CD4-positive, alpha-beta T cell treated with Interleukin-2 at 100 ng/mL for 4 hours (primary cell): Measurements from ENCODE around the gene FAM83G.
A peak's percentile ranks its signal among the peaks of the same experiment; 100 is the strongest.
"Not testable (repeated sequence)": the region's sequence is repeated elsewhere in the genome, so short reads cannot be mapped to it uniquely, and the experiment has no call there.

Source experiments
- DNase-seq: peaks from one replicate; pipeline ENCODE4 v3.0.0-alpha.2; 2020; ENCODE audit warnings: low spot score

FAM83G gene, protein sequence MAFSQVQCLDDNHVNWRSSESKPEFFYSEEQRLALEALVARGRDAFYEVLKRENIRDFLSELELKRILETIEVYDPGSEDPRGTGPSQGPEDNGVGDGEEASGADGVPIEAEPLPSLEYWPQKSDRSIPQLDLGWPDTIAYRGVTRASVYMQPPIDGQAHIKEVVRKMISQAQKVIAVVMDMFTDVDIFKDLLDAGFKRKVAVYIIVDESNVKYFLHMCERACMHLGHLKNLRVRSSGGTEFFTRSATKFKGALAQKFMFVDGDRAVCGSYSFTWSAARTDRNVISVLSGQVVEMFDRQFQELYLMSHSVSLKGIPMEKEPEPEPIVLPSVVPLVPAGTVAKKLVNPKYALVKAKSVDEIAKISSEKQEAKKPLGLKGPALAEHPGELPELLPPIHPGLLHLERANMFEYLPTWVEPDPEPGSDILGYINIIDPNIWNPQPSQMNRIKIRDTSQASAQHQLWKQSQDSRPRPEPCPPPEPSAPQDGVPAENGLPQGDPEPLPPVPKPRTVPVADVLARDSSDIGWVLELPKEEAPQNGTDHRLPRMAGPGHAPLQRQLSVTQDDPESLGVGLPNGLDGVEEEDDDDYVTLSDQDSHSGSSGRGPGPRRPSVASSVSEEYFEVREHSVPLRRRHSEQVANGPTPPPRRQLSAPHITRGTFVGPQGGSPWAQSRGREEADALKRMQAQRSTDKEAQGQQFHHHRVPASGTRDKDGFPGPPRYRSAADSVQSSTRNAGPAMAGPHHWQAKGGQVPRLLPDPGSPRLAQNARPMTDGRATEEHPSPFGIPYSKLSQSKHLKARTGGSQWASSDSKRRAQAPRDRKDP

GRCh38 chr17:19004421-19005136, at the start of gene FAM83G:
Gene FAM83G, minus strand, starts transcription at chr17:19004764. Its CDS starts 723 bp downstream, at chr17:19004041.
- peak; percentile 91 for DNase-seq

DNA sequence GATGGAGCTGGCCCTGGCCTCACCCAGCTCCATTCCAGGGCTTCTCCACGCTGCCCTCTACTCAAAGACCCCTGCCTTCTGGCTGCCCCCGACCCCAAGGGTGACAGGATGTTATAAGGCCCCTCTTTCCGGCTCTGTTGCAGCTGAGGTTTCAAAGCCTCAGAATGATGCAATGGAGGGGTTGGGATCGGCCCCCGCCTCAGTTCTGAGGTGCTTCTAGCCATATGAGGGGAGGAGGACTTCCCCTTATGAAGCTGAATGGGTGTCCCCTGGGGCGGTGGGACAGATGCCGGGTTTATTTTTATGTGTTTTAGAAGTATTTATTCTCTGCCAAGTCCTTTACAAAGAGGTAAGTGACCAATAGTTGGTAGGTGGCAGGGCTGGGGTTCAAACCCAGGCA, 44.3 kb upstream of the FAM83G start:
- not testable (repeated sequence) for DNase-seq

DNA sequence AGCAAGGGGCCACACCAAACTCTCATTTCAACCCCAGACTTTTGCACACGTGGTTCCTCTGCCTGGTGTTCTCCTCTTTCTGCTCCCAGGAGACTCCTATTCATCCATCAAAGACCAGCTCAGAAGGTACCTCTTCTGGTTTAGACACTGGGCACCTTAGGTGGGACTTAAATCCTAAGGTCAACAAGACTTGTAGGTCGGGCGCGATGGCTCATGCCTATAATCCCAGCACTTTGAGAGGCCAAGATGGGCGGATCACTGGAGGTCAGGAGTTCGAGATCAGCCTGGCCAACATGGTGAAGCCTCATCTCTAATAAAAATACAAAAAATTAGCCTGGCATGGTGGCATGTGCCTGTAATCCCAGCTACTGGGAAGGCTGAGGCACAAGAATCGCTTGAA, 42.9 kb upstream of the FAM83G start:
- not testable (repeated sequence) for DNase-seq

GRCh38 chr17:19046782-19047375, 42.3 kb upstream of the FAM83G start, which contains the start of gene GRAP:
Gene GRAP, minus strand, starts transcription at chr17:19046957. Its CDS starts 31 bp downstream, at chr17:19046926.
- not testable (repeated sequence) for DNase-seq

DNA sequence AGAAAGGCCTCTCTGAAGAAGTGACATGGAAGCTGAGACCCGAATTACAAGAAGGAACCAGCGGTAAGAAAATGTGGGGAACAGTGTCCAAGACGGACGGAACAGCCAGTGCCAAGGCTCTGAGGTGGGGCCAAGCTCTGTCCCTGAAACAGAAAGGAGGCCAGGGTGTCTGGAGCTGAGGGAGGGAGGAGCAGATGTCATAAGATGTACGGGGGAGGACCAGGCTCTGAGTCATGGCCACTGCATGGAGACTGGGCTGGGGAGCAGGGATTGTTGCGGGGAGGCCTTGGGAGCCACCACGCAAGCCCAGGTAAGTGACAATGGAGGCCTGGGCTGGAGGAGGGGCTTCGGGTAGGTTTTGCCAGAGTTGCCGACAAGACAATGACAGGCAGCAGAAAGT, 40.1 kb upstream of the FAM83G start:
- not testable (repeated sequence) for DNase-seq

DNA sequence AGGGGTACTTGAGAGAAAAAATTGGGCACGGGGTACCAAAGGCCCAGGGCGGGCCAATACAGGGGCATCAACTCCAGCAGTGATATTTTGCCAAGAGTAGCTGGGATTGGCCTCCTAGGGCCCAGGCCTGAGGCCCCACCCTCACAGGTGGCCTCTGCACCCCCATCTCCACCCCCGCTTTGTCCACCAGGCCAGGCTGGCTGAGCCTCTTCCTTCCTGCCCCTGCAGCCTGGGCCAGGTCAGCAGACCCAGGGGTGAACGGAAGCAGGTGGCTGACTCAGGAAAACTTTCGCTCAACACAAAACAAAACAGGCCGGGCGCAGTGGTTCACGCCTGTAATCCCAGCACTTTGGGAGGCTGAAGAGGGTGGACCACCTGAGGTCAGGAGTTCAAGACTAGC, 38.5 kb upstream of the FAM83G start:
- DNase-seq: not testable (repeated sequence)

DNA sequence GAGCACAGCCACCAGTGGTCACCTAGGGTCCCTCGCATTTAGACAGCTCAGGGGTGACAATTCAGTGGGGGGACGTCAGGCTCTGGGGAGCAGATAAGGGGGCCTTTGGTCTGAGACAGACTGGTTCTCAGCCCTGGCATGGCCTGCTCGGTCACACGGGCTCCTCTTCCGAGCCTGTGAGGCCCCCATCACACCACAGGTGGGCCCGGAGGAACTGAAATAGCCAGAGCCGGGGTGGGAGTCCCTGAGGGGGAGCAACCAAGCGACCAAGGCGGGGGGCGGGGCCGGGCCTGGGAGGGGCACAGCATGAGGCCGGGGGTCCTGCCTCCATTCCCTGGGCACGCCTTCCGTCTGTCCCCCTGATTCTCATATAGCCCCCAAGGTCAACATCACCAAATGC, 37.8 kb upstream of the FAM83G start:
- not testable (repeated sequence) for DNase-seq

GRCh38 chr17:19041871-19042270, 37.3 kb upstream of the FAM83G start:
- not testable (repeated sequence) for DNase-seq

- DNase-seq: not testable (repeated sequence)
These were observed 35.8 kb upstream of the FAM83G start for GRCh38 chr17:19040350-19040749.

DNA sequence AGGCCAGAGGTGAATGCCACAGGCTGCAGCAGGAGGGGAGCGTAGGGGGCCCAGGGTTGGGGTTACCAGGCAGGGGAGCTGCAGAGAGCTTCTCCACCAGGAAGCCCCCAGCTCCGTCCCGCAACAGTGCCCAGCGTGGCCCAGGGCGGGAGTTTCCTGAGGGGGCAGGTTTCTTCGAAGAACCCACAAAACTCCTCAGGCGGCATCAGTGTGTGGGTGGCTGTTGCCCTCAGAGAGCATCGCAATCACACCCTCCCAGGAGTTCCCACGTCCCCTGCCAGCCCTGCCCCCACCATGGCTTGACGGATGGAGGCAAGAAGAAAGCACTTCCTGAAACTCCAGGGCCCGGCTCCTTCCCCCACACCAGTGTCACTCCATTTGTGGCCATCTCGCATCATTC, 34.2 kb upstream of the FAM83G start:
- not testable (repeated sequence) for DNase-seq

GRCh38 chr17:19038007-19038406, 33.4 kb upstream of the FAM83G start:
- not testable (repeated sequence) for DNase-seq

DNA sequence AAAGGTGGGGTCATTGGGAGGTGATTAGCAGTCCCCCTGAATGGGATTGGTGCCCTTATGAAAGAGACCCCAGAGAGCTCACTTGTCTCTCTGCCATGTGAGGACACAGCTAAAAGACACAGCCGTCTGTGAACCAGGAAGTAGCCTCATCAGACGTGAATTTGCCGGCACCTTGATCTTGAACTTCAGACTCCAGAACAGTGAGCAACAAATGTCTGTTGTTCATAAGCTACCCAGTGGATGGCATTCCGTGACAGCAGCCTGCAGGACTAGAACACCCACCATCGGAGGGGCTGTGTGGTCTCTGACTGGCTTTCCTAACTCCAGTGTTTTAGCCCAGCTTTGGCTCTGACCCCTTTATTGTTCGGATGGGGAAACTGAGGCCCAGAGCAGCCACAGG, 33.0 kb upstream of the FAM83G start:
- DNase-seq: not testable (repeated sequence)

GRCh38 chr17:19036186-19036585, 31.6 kb upstream of the FAM83G start:
- not testable (repeated sequence) for DNase-seq

- not testable (repeated sequence) for DNase-seq
These were observed 27.9 kb upstream of the FAM83G start for GRCh38 chr17:19032377-19032988.

DNA sequence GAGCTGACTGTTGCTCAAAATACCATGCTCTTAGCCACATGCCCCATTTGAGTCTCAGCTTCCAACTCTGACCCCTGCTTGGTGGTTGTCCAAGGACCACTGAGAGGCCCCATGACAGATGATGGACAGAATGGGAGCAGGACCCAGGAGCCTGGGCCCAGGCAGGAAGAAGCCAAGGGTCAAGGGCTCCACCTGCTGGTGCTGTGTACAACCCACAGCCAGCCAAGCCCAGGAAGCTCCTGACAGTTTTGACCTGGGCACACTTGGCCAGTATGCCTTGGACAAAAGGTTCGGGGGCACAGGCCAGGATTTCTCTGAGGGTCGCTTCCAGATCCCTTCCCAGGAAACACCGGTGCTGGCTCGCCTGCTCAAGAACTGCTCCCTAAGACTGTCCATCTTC, 27.2 kb upstream of the FAM83G start:
- DNase-seq: peak; percentile 54

DNA sequence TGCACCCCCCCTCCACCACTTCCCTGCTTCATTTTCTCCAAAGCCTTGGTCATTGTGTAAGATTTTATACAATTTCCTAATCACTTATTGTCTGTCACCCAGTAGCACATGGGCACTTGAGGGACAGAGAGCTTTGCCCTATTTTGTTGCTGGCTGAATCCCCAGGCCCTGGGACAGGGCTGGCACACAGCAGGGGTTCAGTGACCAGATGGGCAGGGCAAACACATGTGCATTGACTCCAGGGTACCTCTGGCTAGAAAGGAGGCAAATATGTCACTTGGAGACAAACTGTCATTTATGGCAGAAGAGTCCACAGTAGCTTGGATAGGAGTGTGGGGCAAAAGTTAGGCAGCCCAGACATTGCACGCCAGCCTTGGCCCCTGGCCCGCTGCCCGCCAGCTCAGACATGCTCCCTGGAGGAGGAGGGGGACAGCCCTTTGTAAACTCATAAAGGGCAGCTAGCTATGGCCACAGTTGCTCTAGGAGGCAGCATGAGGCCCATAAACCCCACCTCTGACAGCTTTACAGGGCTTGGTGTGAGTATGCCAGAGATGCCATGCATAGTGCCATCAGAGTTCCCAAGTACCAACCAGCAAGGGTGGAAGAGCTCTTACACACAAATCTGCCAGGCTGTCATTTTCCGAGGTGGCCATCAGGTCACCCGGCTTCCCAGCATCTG, 26.3 kb upstream of the FAM83G start:
- not testable (repeated sequence) for DNase-seq

DNA sequence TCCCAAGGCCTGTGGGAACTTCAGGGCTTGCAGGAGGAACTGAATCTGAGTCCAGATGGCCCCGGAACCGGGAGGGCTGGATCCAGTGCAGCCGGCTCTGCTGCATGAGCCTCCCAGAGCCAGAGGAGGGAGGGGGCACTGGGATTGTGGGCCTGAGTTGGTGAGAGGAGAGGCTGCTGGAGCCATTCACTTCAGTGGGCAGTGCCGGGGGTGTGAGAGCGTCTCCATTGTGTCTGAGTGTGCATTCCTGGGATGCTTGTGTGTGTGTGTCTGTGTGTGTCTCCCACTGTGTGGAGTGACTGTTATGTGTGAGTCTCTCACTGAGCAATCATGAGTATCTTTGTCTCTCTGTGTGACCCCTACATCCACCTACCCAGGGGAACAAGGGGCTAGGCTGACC, 25.2 kb upstream of the FAM83G start:
- DNase-seq: not testable (repeated sequence)

GRCh38 chr17:19028671-19029070, 24.1 kb upstream of the FAM83G start:
- DNase-seq: not testable (repeated sequence)

DNA sequence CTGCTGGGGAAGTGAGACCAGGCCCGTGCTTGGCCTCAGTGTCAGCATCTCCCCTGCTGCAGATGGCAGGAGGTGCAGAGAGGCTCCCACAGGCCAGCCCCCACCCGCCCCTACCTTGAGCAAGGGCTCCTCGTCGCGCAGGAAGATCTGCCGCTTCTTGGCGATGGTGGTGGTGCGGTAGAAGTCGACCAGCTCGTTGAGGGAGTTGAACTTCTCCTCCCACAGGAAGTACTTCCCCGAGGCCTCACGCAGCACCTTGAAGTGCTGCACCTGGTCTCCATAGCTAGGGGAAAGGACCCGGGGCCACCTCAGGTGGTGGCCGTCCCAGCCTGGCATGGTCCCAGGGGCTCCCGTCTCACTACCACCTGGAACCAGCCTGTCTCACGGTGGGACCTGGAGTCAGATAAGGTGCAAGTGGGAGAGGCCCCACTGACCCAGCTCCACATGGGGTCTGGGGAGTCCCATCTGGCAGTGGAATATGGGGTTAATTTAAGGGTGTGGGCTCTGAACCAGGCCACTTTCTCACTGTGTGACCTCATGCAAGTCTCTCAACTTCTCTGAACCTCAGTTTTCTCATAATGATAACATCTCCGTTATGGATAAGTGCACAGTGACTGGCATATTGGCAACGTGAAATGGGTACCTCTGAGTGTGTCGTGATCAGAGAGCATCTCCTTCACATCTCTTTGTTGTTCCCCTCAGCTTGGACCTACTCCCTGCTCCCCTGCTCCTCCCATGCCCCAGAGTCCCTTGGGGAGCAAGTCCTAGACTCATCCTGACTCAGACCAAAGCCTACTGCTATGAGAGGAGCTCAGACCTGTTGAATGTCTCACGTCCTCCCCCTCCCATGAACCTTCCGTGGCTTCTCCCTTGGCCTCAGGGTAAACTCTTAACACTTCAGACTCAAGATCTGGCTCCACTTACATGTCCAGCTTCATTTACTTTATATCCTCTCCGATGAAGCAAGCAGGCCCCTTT, 19.8 kb upstream of the FAM83G start:
- no peak for DNase-seq
